Measurements from ENCODE around the gene IMPG2.
A peak's percentile ranks its signal among the peaks of the same experiment; 100 is the strongest.

The IMPG2 gene

DNA sequence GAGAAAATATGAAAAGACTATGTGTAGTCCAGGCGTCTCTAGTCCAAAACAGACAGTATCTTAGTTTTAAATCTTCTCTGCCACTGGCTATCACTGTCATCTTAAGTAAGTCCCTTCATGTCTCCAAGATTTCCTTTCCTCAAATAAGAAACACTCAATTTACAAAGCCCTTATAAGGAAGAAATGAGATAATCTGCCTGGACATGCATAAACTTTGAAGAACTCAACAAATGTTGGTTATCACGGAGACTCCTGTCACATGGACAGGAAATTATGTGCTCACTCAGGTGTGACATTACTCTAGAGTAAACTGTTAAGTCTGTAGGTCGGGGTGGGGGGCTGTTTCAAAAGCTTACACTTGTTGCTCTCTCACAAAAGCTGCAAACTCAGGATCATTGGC, 91.9 kb downstream of the IMPG2 start:
- H3K4me3 Mint-ChIP-seq: no peak overlapping the region
- no peaks in the 10 kb centered on the region for H3K9me3 Mint-ChIP-seq
- no peak overlapping the region for H3K27ac Mint-ChIP-seq
- H3K27me3 Mint-ChIP-seq: no peaks in the 10 kb centered on the region
- no peaks in the 10 kb centered on the region for H3K4me1 Mint-ChIP-seq
- no peak for ATAC-seq
- no peak for DNase-seq

DNA sequence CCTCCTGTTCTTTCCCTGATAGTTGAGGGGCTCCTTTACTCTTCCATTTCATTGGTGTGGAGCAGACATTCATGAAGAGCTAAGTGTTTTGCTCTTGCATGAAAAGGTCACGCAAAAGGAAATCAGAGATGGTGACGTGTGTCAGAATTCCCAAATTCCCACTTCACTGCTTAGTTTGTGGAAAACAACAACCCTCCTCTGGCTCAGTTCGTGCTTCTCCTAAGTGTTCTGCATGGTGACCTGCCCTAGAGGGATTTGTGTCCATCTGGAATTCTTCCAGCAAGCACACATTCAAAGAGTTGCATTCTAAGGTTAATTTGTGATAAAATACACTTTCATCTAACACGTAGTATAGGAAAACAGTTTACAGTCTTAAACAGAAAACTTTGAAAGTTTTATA, 95.6 kb downstream of the IMPG2 start:
- Mint-ChIP-seq H3K4me1 (peaks cover 10% of the 10 kb centered on the region), H3K27ac (no peak overlapping the region), H3K27me3 (no peaks in the 10 kb centered on the region), H3K4me3 (no peak overlapping the region), H3K9me3 (peaks cover under 1 to 2% of the 10 kb centered on the region in 2 donors)
- DNase-seq (no peak), ATAC-seq (no peak)

GRCh38 chr3:101223016-101223415, 97.4 kb downstream of the IMPG2 start:
- DNase-seq (no peak), ATAC-seq (no peak)
- Mint-ChIP-seq H3K4me3 (no peak overlapping the region), H3K27ac (no peak overlapping the region), H3K4me1 (peaks cover 16% of the 10 kb centered on the region), H3K9me3 (peaks cover 6 to 8% of the 10 kb centered on the region in 2 donors), H3K27me3 (no peaks in the 10 kb centered on the region)

DNA sequence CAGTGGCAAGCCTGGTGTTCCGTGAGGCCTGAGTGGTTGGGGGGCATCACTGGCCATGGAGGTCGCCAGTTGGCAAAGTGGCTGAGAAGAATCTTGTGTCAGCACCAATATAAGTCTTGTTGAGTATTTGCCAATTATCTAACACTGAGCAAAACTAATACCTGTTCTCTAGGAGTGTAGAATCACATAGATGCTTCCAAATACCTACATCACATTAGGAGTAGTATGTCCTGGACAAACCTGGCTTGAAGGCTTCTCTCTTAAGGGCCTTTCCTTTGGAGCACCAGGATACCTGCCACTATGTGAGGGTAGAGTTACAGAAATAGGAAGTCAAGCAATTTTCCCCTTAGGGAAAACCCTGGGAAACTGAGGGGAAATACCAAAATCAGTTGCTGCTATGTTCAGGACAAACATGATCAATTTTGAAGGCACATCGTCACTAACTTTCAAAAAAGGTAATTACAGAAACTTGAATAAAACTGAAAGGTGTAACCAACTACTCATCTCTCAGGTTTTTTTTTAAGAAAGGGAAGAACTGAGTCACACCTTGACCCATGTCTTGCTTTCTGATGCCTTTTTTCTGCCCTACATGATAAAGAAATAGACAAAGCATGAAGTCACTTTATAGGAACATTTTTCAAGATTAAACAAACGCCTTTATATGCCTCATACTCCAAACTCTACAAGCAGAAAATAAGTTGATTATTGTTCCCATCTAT, 100.4 kb downstream of the IMPG2 start:
- Mint-ChIP-seq H3K27me3 (no peaks in the 10 kb centered on the region), H3K9me3 (peaks cover 6 to 8% of the 10 kb centered on the region in 2 donors), H3K4me3 (no peak overlapping the region), H3K4me1 (peaks cover 16% of the 10 kb centered on the region), H3K27ac (no peak overlapping the region)
- DNase-seq: peak in 1 of 2 donors; percentile 20
- ATAC-seq: peak; percentile 82

DNA sequence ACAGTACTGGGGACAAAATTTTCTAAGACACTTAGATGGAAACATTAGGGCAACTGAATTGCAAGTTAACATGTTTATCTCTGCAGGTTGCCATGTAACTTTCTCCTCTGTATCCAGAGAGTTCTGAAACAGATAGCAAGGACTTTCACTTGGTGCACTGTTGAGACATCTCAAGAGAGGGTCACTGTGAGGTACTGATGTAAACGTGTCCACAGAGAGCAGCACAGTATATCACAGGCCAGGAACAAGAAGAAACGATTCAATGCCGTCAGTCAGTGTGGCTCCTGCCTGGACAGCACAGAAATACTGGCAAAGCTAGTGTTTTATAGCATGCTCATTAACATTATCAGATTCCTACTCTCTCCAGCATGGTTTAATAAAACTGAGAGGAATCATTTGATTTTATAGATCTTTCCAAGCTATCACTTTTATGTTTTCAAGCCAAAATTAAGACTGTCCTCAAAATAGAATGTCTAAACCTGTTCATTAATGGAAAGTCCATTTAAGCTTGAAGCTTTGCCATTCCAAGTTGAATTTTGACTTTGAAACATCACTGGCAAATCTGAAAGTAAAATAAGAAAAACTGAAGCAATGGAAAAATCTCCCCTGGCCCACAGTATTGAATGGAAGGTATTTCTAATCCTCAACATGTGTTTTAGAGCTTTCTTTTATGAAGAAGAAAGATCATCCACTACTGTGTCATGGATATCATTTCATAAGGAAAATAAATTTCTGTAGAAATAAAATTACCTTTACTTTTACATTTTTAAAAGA, 102.7 kb downstream of the IMPG2 start:
- Mint-ChIP-seq H3K27me3 (no peaks in the 10 kb centered on the region), H3K9me3 (peaks cover 11 to 14% of the 10 kb centered on the region in 2 donors), H3K27ac (peak overlapping the region in 1 of 2 donors; percentile 62), H3K4me3 (no peak overlapping the region), H3K4me1 (peaks cover 16% of the 10 kb centered on the region)
- DNase-seq: no peak
- peak; percentile 39 for ATAC-seq

DNA sequence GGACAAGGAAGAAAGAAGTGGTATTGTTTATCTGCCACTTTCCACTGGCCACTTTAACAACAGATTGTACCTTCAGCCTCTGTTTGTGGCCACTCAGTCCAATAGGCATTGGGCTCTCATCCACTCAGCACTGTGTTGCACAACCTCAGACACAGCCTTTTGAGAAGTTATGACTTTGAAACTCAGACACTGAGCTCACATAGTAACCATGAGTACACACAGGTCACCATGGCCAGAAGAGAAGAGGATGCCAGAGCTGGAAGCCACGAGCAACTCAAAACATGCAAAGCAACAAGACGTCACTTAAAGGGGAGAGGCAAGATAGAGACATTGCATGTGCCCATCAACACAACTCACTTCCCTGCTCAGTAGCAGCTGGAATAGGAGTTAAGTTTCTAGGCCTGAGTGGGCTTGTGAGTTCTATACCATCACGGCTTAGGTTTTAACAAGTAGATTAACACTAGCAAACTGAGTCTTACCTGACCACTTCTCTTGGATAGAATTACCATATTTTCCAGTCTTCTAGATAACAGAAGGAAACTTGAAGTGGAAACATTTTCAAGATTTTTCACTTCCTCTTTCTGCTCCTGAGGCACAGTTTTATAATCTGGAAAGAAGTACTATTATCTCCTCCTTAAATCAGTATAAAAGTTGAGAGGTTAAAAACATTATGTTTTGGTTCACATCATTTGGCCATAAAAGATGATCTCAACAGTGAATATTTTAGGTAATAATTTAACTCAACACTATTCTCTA, 103.5 kb downstream of the IMPG2 start:
- peaks cover 11 to 14% of the 10 kb centered on the region in 2 donors for H3K9me3 Mint-ChIP-seq
- peak overlapping the region in 1 of 2 donors; percentile 62 for H3K27ac Mint-ChIP-seq
- DNase-seq: peak in 1 of 2 donors; percentile 17
- ATAC-seq: peak; percentile 75
- peaks cover 16% of the 10 kb centered on the region for H3K4me1 Mint-ChIP-seq
- H3K4me3 Mint-ChIP-seq: no peak overlapping the region
- no peaks in the 10 kb centered on the region for H3K27me3 Mint-ChIP-seq

- DNase-seq (no peak), ATAC-seq (no peak)
- Mint-ChIP-seq H3K27me3 (no peaks in the 10 kb centered on the region), H3K9me3 (peaks cover 5 to 6% of the 10 kb centered on the region in 2 donors), H3K27ac (no peak overlapping the region), H3K4me1 (no peaks in the 10 kb centered on the region), H3K4me3 (no peak overlapping the region)
Observed at GRCh38 chr3:101212730-101213129, 107.6 kb downstream of the IMPG2 start.

DNA sequence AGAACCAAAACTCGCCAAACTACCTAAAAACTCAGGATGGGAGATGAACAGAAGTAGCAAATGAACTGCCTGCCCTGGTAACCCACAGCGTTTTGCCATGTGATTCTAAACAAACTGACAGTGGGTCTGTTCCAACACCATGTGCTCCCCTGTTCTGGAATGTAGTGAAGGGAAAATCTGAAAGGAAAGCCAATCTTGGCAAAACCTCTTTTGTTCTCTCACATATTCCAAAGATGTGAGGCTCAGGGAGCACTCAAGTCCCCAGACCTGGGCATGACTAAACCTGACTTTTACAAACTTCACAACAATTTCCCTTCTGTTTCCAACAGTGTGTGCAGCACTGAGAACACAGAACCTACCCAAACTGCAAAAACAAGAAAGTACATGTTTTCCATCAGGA, 116.1 kb downstream of the IMPG2 start:
- ATAC-seq: no peak
- no peak for DNase-seq

DNA sequence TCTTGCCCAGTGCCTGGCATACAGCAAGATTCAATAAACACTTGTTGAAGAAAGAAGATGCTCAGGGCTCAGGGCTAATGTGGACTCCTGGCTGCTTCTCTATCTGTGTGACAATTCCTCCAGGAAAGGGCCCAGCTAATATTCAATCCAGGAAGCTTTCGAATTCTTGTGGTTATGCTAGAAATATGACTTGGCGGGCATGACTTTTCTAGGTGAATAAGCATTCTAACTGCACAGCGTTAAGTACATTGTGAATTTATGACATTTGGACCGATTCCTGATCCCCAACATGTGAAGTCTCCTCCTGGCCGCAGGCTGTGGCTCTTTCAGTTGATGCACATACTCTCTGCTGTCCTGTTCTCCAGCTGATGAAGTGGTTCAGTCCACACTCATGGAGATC, 117.0 kb downstream of the IMPG2 start:
- no peak for DNase-seq
- no peak overlapping the region for H3K27ac Mint-ChIP-seq
- ATAC-seq: no peak
- H3K4me3 Mint-ChIP-seq: no peak overlapping the region
- H3K4me1 Mint-ChIP-seq: no peaks in the 10 kb centered on the region
- H3K9me3 Mint-ChIP-seq: no peaks in the 10 kb centered on the region
- peaks cover 25% of the 10 kb centered on the region for H3K27me3 Mint-ChIP-seq

More for the DNA sequence above, 116.1 kb downstream of the IMPG2 start:
- no peak overlapping the region for H3K27ac Mint-ChIP-seq
- H3K4me1 Mint-ChIP-seq: no peaks in the 10 kb centered on the region
- H3K9me3 Mint-ChIP-seq: no peaks in the 10 kb centered on the region
- peaks cover 25% of the 10 kb centered on the region for H3K27me3 Mint-ChIP-seq
- no peak overlapping the region for H3K4me3 Mint-ChIP-seq

DNA sequence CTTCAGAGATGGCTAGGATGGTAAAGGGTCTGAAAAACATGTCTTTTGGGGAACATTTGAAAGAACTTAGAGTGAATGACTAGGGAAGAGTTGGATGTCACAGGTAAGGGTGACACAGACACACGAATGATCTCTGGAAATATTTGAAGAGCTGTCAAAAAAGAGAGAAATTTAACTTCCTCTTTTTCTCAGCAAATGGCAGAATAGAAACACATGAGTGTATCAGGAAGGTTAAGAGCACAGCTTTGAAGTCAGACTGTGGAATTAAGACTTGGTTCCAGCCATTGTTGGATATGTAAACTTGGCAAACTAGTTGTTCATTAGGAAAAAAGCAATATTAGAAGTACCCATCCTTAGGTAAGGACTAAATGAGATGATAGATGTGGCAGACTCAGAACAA, 117.7 kb downstream of the IMPG2 start:
- Mint-ChIP-seq H3K9me3 (no peaks in the 10 kb centered on the region), H3K27ac (no peak overlapping the region), H3K4me3 (no peak overlapping the region), H3K4me1 (no peaks in the 10 kb centered on the region), H3K27me3 (peaks cover 25% of the 10 kb centered on the region)
- DNase-seq (no peak), ATAC-seq (no peak)

DNA sequence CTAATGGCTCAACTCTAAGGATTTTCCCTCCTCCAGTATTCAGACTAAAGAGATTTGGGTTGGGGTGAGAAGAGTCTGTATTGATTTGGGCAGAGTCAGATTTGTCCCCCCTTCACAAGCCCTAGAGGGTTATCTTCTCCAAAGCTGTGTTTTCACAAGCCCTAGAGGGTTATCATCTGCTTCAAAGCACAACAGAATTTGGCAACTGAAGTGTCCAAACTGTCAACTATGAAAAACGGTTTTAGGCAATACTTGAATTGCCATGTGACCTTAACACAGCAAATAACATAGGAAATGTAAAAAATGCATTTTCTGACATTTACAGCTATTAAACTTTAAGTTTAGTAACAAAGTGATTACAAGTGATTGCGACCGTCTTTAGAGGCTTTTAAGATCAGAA, 119.9 kb downstream of the IMPG2 start:
- H3K4me3 Mint-ChIP-seq: no peak overlapping the region
- no peak for DNase-seq
- ATAC-seq: no peak
- no peaks in the 10 kb centered on the region for H3K9me3 Mint-ChIP-seq
- no peak overlapping the region for H3K27ac Mint-ChIP-seq
- H3K27me3 Mint-ChIP-seq: peaks cover 25% of the 10 kb centered on the region
- no peaks in the 10 kb centered on the region for H3K4me1 Mint-ChIP-seq

GRCh38 chr3:101195951-101196713, 124.2 kb downstream of the IMPG2 start:
- Mint-ChIP-seq H3K9me3 (no peaks in the 10 kb centered on the region), H3K27me3 (peaks cover 13% of the 10 kb centered on the region), H3K4me3 (no peak overlapping the region), H3K4me1 (no peaks in the 10 kb centered on the region), H3K27ac (no peak overlapping the region)
- ATAC-seq (peak; percentile 63), DNase-seq (no peak)

GRCh38 chr3:101194392-101194791, 126.0 kb downstream of the IMPG2 start:
- Mint-ChIP-seq H3K9me3 (no peaks in the 10 kb centered on the region), H3K27me3 (peaks cover 10% of the 10 kb centered on the region), H3K4me3 (no peak overlapping the region), H3K27ac (no peak overlapping the region), H3K4me1 (no peaks in the 10 kb centered on the region)
- no peak for ATAC-seq
- no peak for DNase-seq

- no peaks in the 10 kb centered on the region for H3K9me3 Mint-ChIP-seq
- H3K4me3 Mint-ChIP-seq: no peak overlapping the region
- no peaks in the 10 kb centered on the region for H3K4me1 Mint-ChIP-seq
- no peak overlapping the region for H3K27ac Mint-ChIP-seq
- H3K27me3 Mint-ChIP-seq: peaks cover 14% of the 10 kb centered on the region
- ATAC-seq (no peak), DNase-seq (no peak)
Observed at GRCh38 chr3:101193957-101194356, 126.4 kb downstream of the IMPG2 start.

DNA sequence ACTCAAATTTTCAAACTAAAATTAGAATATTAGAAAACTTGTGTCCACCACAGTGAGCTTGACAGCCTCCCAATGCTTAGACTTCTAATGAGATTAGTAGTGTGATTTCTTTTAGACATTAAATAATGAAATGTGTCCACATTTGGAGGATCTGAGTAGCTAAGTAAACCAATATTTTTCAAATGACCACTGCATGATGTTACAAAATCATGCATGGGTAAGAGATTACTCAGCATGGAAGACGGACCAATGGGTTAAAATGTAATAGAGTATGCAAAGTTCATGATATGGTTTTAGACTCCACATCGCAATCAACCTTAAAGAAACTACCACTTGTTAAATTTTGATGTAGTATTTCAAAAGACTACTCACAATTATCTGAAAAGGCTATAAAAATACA, 130.6 kb downstream of the IMPG2 start:
- Mint-ChIP-seq H3K4me3 (no peak overlapping the region), H3K27me3 (peaks cover 20% of the 10 kb centered on the region), H3K4me1 (no peaks in the 10 kb centered on the region), H3K27ac (no peak overlapping the region), H3K9me3 (no peaks in the 10 kb centered on the region)
- no peak for DNase-seq
- no peak for ATAC-seq
